ENCODE results near the gene RAP2A.

DNA sequence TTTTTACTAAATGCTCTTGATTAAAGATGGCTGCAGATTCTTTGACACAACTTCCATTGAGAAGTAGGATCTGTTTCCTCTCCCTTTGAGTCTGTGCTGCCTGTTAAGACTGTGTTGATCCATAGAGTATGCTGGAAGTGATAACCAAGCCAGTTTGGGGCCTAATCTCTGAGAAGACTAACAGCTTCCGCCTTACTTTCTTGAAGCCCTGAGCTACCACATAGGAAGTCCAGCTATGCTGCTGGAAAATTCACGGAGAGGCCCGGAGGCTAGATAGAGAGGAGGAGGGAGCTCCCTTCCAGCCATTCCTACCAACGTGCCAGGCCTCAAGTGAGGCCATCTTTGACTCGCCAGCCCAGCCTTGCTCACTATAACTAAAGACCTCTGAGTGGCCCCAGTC is 12.5 kb downstream of the RAP2A start:
- TF ChIP-seq, protein P1, sequence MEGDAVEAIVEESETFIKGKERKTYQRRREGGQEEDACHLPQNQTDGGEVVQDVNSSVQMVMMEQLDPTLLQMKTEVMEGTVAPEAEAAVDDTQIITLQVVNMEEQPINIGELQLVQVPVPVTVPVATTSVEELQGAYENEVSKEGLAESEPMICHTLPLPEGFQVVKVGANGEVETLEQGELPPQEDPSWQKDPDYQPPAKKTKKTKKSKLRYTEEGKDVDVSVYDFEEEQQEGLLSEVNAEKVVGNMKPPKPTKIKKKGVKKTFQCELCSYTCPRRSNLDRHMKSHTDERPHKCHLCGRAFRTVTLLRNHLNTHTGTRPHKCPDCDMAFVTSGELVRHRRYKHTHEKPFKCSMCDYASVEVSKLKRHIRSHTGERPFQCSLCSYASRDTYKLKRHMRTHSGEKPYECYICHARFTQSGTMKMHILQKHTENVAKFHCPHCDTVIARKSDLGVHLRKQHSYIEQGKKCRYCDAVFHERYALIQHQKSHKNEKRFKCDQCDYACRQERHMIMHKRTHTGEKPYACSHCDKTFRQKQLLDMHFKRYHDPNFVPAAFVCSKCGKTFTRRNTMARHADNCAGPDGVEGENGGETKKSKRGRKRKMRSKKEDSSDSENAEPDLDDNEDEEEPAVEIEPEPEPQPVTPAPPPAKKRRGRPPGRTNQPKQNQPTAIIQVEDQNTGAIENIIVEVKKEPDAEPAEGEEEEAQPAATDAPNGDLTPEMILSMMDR (IDR thresholded peaks at IDR 0.05; ENCODE audit: insufficient read depth, low read depth, low read length) = no peak
- TF ChIP-seq EZH2 (IDR thresholded peaks at IDR 0.05; ENCODE audit: insufficient read depth, low read length) = no peak
